Fibroblast of peridontal ligament (primary cell): ENCODE data around the gene MMUT.
"Not testable (repeated sequence)": the region's sequence is repeated elsewhere in the genome, so short reads cannot be mapped to it uniquely, and the experiment has no call there.

Experiments
- DNase-seq: peaks from one replicate; pipeline ENCODE4 v3.0.0-alpha.2; 2010; ENCODE audit errors: extremely low read depth

The MMUT gene

DNA sequence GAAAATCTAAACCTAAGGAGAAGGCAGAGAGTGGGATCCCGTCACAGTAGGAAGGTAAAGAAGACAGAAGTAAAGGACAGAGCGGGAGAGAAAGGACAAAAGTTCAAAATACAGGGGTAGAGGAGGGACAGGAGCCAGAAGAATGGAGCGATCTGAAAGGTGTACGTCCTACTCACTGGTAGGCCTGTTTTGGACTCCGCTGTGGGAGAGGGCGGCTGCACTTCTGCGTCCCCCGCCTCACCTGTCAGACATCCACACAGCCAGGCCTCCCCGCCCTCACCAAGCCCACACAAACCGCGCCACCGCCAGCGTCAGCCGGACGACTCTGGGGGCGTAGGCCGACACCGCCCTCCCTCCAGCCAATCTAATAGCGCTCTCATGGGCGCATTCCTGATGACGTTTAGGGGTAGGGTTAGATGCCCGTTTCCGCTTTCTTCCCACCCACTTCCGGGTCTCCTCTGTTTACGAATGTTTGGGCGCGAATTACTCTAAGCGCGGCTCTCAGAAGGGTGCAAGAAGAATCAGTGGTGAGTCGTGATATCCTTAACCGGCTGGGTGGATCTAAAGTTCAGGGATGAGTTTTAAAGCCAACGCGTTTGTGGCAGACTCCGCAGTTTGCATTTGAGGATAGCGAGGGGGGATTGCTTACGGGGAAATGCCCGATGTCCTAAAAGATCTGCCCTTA lies at the start of gene MMUT, which contains the start of gene CENPQ:
Gene MMUT, minus strand, starts transcription at position 327 of the 685 bp plus-strand sequence. CDS start 3,787 bp downstream, outside the sequence.
Gene CENPQ, plus strand, starts transcription at position 444 of the 685 bp plus-strand sequence. CDS start 6,807 bp downstream, outside the sequence.
- DNase-seq = peak; percentile 93

DNA sequence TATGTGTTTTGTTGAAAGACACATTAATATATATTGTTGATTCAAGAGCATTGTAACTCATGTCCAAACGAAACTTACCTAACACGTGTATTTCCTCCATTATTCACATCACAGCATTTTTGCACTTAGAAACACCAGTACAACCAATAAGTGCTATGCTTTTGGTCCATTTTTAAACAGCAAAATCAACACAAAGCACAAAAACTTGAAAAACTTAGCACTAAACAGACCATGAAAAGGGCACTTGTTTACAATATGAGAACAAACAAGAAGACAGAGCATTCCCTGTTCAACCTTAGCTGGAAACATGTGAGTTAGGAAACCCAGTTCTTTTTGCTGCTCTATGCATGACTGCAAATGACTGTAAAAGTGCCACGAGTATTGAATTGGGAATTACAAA lies 46.3 kb upstream of the MMUT start:
- DNase-seq = no peak

DNA sequence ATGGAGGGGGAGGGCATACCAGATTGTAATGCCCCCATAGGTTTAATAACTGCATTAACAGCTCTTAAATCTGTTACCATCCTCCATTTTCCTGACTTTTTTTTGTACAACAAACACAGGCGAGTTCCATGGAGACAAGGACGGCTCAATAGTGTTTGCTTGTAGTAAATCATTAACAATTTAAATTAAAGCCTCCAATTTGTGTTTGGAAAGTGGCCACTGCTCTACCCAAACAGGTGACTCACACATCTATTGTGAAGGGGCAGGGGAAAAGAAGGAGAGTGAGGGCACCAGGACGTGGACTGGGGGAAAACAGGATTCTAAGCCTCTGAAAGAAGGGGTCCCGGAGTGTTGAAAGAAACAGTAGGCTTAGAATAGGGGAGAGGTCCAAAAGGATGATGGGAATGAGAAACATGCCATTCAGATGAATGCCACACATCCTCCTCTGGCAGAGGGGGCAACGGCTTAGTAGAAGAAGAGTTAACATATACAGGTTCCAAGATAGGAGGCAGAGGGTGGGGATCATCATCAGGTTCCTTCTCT lies 43.6 kb upstream of the MMUT start:
- DNase-seq = no peak

DNA sequence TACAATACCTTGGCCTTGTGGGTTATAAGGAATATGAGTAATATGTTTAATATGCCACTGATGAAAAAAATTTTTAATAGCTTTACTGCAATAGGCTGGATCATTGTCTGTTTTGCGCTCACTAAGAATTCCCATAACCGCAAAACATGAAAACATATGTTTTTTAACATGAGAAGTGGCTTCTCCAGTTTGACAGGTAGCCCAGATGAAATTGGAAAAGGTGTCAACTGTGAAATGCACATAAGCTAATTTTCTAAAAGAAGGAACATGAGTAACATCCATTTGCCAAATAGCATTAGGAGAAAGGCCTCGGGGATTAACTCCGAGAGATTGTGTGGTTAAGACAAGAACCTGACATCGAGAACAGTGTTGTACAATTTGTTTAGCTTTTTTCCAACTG lies 41.6 kb upstream of the MMUT start:
- no peak for DNase-seq

DNA sequence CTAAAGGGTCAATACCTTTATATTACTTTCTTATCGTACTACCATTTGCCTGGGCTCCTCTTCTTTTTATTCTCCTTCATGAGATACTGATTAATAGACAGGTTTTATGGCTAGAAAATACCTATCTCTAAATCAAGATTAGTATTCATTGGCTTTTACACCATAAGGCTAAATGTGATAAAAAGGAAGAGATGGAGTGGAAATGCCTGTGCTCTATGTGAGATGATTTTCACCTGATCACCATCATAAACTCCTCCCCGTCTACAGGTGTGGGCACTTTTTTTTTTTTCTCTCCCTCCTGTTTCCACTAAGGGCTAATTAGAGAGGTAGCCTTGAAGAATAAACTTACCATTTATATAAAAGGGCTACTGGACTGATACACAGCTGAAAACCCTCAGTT lies 36.6 kb upstream of the MMUT start, which contains the start of gene GLYATL3:
Gene GLYATL3, plus strand, starts transcription at position 301 of the 400 bp plus-strand sequence. CDS start 12,068 bp downstream, outside the sequence.
- no peak for DNase-seq

DNA sequence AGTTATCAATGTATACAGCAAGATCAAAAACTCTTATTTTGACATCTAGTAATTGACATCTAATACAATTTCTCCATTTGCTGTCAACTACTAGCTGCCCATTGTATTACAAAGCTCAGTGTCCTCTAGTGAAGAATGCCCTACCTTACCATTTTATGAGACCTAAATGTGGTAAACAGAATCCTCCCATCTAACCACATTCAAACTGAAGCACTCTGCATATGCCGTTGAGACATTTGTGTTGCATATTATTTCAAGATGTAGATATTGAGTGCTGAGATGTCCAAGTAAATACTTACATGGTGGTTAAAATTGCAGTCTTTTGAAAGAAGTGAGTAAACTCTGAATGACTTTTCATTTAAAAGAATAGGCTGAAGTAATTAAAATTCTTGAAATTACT lies 36.1 kb upstream of the MMUT start:
- DNase-seq = no peak

DNA sequence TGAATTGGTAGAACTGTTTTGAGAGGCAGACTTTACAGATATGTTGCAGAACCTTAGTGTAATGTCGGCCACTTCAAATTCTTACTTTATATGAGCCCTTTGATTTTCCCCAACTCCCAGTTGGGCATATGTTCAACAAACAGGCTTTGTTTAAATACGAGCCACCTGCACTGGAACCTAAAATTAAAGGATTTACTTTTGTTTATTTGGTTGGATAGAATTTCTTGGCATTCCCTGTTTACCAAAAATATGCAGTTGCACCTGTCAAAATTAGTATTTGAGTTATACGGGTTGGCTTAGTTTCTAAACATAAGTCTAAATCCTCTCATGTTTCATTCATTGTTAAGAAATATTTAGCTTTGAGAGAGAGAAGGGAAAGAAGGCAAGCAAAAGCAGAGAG lies 34.3 kb upstream of the MMUT start:
- no peak for DNase-seq

DNA sequence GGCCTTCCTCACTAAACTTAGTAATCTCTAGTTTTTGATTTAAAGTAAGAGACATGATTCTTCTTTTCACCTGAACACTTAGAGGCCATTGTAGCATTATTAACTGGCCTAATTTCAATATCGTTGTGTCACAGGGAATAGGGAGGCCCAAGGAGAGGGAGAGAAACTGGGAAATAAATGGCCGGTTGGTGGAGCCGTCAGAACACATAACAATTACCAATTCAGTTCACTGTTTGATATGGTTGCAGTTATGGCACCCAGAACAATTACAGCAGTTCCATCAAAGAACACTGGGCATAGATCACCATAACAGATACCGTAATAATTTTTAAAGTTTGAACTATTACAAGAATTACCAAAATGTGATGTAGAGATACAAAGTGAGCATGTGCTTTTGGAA lies 27.6 kb upstream of the MMUT start:
- no peak for DNase-seq

DNA sequence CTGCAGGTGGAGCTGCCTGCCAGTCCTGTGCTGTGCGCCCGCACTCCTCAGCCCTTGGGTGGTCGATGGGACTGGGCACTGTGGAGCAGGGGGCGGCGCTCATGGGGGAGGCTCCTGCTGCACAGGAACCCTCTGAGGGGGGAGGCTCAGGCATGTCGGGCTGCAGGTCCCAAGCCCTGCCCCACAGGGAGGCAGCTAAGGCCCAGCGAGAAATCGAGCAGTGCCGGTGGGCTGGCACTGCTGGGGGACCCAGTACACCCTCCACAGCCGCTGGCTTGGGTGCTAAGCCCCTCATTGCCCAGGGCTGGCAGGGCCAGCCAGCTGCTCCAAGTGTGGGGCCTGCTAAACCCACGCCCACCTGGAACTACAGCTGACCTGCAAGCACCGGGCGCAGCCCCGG lies 20.3 kb upstream of the MMUT start:
- not testable (repeated sequence) for DNase-seq

DNA sequence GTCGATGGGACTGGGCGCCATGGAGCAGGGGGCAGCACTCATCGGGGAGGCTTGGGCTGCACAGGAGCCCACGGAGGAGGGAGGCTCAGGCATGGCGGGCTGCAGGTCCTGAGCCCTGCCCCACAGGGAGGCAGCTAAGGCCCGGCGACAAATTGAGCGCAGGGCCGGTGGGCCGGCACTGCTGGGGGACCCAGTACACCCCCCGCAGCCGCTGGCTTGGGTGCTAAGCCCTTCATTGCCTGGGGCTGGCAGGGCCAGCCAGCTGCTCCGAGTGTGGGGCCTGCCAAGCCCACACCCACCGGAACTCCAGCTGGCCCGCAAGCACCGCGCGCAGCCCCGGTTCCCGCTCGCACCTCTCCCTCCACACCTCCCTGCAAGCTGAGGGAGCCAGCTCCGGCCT lies 18.8 kb upstream of the MMUT start:
- DNase-seq = not testable (repeated sequence)

DNA sequence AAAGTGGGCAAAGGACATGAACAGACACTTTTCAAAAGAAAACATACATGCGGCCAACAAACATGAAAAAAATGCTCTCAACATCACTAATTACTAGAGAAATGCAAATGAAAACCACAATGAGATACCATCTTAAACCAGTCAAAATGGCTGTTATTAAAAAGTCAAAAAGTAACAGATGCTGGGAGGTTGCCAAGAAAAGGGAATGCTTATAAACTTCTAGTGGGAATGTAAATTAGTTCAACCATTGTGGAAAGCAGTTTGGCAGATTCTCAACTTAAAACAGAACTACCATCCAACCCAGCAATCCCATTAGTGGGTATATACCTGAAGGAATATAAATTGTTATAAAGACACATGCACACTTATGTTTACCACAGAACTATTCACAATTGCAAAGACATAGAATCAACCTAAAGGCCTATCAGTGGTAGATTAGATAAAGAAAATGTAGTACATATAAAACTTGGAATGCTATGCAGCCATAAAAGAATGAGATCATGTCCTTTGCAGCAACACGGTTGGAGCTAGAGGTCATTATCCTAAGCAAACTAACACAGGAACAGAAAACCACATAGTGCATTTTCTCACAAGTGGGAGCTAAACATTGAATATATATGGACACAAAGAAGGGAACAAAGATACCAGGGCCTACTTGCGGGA lies 16.4 kb upstream of the MMUT start:
- DNase-seq = no peak

DNA sequence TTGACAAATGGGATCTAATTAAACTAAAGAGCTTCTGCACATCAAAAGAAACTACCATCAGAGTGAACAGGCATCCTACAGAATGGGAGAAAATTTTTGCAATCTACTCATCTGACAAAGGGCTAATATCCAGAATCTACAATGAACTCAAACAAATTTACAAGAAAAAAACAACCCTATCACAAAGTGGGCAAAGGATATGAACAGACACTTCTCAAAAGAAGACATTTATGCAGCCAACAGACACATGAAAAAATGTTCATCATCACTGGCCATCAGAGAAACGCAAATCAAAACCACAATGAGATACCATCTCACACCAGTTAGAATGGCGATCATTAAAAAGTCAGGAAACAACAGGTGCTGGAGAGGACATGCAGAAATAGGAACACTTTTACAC lies 13.5 kb upstream of the MMUT start:
- DNase-seq = not testable (repeated sequence)

DNA sequence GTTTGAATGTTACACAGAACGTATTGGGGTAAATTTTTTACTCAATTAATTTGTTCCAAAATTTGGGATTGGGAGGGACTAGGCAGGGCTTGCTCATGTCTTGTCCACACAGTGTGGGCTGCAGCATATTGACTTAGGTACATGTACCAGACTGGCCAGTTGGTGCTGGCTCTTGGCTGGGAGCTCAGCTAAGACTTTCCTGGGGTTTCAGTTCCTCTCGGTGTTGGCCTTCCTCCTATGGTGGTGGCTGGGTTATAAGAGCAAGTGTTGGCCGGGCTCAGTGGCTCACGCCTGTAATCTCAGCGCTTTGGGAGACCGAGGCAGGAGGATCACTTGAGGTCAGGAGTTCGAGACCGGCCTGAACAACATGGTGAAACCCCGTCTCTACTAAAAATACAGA lies 5.0 kb upstream of the MMUT start:
- DNase-seq = no peak

DNA sequence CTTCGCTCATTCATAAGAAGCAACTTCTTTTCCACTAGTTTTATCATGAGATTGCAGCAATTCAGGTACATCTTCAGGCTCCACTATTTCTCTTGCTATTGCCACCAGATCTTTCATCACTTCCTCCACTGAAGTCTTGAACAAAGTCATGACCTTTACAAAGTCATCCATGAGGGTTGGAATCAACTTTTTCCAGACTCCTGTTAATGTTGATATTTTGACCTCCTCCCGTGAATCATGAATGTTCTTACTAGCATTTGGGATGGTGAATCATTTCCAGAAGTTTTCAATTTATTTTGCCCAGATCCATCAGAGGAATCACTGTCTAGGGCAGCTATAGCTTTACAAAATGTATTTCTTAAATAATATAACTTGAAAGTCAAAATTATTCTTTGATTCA lies 1.6 kb upstream of the MMUT start:
- no peak for DNase-seq

DNA sequence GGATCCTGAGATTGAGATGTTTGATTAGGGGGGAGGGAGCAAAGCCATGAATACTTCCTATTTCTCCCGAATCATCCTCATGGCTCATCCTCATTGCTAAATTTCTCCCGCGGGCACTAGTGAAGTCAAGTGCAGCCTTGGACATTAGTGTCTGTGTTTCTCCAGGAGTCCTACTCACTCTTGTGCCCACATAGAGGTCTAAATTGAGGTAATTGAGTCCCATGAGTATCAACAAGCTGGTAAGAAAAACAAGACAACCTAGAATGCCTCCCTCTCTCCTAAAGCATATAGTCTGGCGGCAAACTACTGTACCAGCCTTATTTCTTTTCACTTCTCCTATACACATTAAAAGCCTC lies 537 bp upstream of the MMUT start:
- DNase-seq = no peak

DNA sequence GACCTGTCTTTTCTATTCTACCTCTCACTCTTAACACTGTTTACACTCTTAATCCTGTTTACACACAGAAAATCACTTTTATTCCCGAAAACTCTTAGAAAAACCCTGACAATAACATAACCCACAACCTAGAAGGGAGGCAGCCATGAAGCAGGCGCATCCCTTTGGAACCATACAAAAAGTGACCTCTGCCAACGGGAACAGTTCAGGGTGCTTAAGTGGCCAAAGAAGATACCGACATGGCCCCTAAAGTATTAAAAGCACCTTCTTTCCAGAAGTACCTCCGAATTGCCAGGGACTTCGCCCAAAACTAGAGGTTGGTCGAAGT lies 490 bp downstream of the MMUT start:
- no peak for DNase-seq

DNA sequence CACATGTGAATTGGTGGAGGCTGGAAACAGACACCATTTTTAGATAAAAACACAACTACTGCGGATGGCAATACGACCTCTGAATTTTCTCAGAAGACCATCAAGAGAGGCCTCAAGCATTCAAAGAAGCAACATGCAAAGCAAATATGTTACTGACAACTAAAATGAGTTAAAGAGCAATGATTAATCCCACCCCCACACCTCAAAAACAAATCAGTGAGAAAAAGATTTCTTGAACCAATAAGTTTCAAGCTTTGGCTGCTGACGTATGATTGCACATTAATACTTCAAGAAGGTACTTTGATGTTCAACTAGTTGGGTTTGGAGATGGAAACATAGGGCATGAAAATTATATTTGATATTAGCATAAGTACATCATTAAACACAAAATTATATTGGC lies 982 bp downstream of the MMUT start:
- DNase-seq = peak; percentile 33

DNA sequence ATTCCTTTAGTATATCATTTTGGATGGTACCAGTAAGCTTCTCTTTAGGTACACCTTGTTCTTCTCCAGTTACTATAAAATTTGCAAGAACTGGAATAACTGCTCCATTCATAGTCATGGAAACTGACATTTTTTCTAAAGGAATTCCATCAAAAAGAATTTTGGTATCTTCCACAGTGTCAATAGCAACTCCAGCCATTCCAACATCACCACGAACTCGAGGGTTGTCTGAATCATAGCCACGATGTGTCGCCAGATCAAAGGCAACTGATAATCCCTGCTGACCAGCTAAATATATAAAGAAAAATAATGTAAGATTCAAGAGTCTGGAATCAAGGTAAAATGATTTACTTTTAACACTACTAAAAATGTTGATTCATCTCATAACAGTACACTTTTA lies 5.3 kb downstream of the MMUT start:
- DNase-seq = peak; percentile 1

DNA sequence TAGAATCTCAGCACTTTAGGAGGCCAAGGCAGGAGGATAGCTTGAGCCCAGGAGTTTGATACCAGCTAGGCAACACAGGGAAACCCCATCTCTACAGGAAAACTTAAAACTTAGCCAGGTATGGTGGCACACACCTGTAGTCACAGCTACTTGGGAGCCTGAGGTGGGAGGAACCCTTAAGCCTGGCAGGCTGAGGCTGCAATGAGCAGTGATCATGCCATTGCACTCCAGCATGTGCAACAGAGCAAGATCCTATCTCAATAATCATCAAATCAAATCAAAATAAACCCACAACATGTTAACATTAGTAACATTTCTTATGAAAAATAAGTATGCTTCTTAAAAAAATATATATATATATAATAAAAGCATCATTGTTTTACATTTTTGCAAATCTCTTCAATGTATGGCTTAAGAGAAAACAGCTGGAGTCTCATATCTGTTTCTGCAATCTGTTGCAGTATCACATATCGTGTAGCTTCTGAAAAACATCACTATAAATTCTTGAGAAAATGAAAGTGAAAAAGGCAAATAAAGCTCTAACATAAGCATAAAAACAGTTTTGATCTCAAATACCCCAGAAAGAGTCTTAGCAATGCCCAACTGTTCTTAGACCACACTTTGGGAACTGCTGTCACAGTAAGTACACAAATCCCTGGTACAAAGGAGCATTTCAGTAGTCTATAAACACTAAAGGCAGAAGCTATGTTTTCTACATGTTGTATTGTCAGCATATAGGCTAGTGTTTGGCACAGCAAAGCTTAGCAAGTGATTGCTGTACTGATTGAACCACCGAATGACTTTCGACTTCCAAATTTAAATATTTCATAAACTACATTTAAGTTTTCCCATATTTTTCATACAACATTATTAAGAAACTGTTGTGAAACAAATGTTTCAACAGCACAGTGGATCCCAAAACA lies 8.0 kb downstream of the MMUT start:
- no peak for DNase-seq

DNA sequence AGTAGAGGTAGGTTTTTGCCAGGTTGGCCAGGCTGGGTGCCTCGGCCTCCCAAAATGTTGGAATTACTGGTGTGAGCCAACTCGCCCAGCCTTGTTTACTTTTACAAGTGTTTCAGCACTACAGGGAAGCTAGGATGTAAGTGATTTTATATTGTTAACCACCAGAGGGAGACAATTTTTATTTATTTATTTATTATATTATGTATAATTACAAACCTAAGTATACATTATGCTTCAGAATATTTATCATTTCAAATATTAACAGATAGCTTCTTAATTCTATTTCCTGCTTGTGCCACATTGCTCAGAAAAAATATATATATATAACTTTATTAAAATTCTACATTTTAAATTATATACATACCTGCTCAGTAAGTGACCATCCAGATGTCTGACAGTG lies 9.8 kb downstream of the MMUT start:
- peak; percentile 17 for DNase-seq

DNA sequence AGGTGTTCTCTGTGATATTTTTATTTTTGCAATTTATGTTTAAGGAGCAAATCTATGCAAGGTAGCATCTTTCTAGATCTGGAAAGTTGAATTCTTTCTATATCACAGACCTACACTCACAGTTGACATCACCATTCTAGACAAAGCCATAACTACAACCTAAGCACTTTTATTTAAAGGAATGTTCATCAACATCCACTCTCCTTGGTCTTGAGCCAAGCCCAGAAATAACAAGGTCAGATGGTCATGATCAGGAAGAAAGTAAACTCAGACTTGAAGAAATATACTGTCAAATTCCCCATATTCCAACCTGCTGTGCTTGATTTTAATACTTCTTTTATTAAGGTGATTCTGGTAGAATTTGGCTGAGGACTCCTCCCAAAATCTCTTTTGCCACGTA lies 32.2 kb downstream of the MMUT start:
- no peak for DNase-seq

DNA sequence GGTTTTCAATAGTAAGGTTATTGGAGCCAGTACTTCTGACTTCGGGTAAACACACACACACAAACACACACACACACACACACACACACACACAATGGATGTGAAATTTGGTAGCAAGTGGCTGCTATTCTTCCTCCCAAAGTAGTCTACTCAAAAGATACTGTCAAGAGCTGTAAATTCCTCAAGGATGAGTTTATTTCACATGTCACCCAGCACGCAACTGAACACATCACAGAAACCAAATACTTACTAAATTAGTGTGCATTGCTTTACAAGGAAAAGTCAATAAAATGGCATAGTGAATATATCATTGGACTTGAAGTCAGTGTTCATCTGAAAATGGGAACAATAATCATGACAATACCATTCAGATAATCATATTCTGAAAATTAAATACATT lies 32.9 kb downstream of the MMUT start:
- DNase-seq = no peak
